GM12801 (cell line): ENCODE measurements around the gene LAMB4.

ENCODE experiments used
- TF ChIP-seq, protein P1 (sequence below): IDR thresholded peaks from one replicate; pipeline ENCODE4 v1.5.1; 2011; ENCODE audit warnings: control low read depth; ENCODE audit not compliant: insufficient read length; ENCODE audit errors: extremely low read depth

Gene LAMB4

DNA sequence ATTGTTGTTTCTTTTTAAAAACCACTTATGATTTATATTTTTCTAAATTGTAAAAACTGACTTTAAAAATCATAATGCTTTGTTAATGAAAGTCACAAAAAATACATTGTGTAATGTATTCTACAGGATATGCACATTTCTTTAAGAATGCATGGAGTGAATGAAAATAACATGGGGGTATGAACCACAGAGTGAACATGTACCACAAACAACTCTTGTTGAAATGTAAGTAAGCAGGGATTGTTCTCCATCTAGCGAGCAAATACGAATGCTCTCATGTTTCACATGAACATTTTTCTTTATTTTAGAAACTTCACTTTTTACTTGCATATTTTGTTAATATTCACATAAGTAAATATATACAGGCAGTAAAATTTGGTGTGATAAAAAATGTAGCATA, 35.6 kb upstream of the LAMB4 start:
- TF ChIP-seq, protein P1, sequence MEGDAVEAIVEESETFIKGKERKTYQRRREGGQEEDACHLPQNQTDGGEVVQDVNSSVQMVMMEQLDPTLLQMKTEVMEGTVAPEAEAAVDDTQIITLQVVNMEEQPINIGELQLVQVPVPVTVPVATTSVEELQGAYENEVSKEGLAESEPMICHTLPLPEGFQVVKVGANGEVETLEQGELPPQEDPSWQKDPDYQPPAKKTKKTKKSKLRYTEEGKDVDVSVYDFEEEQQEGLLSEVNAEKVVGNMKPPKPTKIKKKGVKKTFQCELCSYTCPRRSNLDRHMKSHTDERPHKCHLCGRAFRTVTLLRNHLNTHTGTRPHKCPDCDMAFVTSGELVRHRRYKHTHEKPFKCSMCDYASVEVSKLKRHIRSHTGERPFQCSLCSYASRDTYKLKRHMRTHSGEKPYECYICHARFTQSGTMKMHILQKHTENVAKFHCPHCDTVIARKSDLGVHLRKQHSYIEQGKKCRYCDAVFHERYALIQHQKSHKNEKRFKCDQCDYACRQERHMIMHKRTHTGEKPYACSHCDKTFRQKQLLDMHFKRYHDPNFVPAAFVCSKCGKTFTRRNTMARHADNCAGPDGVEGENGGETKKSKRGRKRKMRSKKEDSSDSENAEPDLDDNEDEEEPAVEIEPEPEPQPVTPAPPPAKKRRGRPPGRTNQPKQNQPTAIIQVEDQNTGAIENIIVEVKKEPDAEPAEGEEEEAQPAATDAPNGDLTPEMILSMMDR, result no peak

DNA sequence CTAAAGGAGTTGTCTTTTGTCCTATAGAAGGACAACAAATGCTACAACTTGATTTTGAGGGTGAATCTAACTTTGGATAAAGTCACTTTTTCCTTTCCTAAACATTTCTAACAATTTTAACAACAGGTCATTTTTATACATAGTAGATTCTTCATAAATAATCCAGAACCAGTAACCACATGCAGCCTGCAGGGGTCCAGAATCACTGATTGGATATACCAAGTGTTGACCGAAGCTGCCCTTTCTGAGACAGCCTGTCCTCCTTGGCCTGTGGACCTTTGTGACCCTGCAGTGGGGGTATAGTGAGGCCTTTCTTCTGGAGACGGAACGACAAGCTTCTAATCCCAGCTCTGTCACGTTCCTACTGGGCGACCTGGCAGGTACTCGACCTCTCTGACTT, 34.8 kb upstream of the LAMB4 start:
- TF ChIP-seq, protein P1, result no peak

DNA sequence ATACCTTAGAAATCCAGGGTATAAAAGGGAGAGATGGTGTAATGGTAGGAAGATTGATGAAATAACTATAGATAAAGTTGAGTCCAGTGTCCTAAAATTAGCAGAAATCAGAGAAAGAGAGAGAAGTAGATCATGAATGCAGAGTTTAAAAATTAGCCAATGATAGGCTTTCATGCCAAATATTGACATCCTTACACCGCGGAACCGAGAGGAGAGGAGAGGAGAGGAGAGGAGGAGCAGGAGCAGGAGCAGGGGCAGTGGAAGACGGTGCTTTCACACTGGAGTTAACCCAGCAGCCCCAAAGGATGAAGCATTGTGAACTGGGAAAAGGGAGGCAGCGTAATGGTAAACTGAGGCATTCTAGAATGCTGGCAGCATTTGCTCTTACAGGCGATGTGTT, 34.2 kb upstream of the LAMB4 start:
- TF ChIP-seq, protein P1, result no peak

DNA sequence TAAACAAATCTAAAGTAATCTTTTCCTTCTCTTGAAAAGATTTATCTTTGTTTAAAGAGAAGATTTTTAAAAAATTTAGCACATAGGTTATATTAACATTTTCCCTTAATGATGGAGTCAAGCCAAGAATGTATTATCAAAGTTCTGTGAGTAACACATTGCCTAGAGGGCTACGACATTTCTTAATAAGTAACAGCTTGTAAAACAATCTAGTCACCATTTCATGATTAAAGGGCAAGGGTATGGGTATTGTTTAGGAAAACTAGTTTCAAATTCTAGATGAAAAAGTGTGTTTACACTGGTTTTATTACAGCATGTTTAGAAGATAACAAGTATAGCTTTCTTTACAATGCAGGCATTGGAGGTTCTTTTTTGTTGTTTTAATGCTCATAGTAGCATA, 28.6 kb upstream of the LAMB4 start:
- TF ChIP-seq, protein P1, result no peak

DNA sequence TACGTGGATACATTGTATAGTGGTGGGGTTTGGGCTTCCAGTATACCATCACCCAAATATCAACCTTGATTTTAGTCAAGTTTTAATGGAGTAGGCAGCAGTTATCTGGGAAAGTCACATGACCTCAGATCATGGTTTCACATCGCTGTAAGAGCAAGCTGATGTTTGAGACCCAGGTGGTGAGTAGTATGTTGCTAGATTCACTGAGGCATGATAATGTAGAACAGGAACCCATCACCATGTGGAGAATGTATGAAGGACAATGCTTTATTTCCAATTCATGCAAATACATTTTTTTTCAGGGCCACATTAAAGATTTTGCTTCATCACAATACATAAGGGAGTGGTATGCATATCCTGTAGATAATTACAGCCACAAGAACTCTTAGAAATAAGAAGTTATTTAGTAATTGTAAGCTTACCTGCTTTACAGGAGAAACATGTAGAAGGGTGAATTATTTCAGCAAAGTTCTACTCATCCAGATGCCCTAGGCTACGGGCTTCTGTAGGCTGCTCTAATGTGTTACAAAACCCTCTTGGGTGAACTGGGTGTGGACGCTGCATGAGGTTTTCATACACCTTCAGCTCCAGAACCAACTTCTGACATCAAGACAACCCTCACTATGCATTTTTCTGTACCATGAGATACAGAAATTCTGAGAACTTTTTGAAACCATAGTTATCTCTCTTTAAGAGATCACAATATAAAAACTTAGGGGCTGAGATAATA, 27.6 kb upstream of the LAMB4 start:
- TF ChIP-seq, protein P1, result no peak

DNA sequence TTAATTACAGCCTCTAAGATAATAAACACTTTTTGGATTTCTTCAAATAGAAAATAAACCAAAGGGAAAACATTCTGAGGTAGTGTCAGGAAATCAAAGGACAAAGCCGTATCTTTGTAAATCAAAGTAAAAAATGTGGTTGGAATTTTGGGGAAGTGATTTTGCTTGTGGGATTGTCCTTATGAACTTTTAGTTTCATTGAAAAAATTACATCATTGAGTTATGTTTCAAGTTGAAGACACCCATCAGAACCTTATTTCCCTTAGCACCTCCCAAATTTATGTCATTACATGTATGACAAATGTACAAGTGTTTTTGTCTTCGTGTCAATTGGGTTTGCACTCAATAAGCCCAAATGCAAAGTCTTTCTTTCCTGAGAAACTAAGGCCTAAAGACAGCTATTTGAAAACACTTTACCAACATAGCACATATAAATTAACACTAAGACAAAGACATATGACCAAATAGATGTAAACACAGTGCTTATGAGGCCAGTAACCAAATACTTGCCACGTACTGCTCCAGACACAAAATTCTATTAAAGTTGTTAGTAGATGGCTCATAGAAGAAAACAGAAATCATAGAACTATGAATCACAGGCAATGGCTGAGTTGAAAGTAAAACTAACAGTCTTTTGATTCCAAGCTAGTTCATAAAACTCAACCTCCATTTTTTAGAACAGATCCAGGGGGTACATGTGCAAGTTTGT, 26.9 kb upstream of the LAMB4 start:
- TF ChIP-seq, protein P1, result no peak

DNA sequence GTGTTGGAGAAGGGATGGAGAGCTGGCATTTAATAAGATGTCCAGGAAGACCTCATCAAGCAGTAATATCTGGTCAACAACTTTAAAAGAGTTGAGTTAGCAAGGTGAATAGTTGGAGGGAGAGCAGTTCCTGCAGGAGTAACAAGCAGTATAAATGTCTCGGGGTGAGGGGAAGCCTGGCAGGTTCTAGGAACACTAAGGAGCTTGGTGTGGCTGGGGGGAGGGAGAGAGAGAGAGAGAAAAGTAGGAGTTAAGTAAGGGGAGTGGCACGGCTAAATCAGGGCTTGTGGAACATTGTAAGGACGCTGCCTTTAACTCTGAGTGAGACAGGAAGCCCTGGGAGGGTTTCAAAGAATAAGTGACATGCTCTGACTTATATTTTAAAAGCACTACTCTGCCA, 22.0 kb upstream of the LAMB4 start:
- TF ChIP-seq, protein P1, result no peak
